ENCODE results near the gene NOTUM. TPM values are rescaled to one million over a fixed set of nuclear protein-coding genes. Genes with fewer than 3 reads are reported as not detected.
"Not testable (repeated sequence)": the region's sequence is repeated elsewhere in the genome, so short reads cannot be mapped to it uniquely, and the experiment has no call there.

Gene NOTUM
- total RNA-seq, 1 experiment from 2014 or later, result not detected

GRCh38 chr17:81954131-81955057 is 6.6 kb downstream of the NOTUM start:
- no peak overlapping the region for H3K4me3 Mint-ChIP-seq (ENCODE audit: low read depth, unreplicated experiment)
- CTCF ChIA-PET, result interaction anchor here (0.6 to 1.2 kb wide), 4 partner anchors 9 to 602 kb away, joined by 3 to 5 read pairs (median 3); partner anchors contain the start of genes CENPX and LRRC45
- intact Hi-C loops (cut with micrococcal nuclease; ENCODE audit: unreplicated experiment), result loop anchor here (2.0 kb wide), 1 partner anchor 68 kb away; the partner anchor contains the start of genes CENPX and LRRC45
- no peaks in the 10 kb centered on the region for H3K4me1 Mint-ChIP-seq (ENCODE audit: low read depth, unreplicated experiment)
- TF ChIP-seq CTCF (IDR thresholded peaks at IDR 0.05; ENCODE audit: unreplicated experiment), result no peak
- H3K9me3 Mint-ChIP-seq (ENCODE audit: low read depth, unreplicated experiment), result no peaks in the 10 kb centered on the region
- no peaks in the 10 kb centered on the region for H3K36me3 Mint-ChIP-seq (ENCODE audit: insufficient read depth, unreplicated experiment)
- no peak for DNase-seq
- no peak overlapping the region for H3K27ac Mint-ChIP-seq (ENCODE audit: unreplicated experiment)
- no TSS peak for BruUV-seq (replicated peaks)
- H3K27me3 Mint-ChIP-seq (ENCODE audit: unreplicated experiment), result peaks cover 50% of the 10 kb centered on the region

GRCh38 chr17:81953443-81953842 is 7.5 kb downstream of the NOTUM start:
- H3K9me3 Mint-ChIP-seq (ENCODE audit: low read depth, unreplicated experiment); H3K27ac Mint-ChIP-seq (ENCODE audit: unreplicated experiment); H3K36me3 Mint-ChIP-seq (ENCODE audit: insufficient read depth, unreplicated experiment); H3K4me3 Mint-ChIP-seq (ENCODE audit: low read depth, unreplicated experiment); DNase-seq; intact Hi-C loops (cut with micrococcal nuclease; ENCODE audit: unreplicated experiment); BruUV-seq (replicated peaks); H3K4me1 Mint-ChIP-seq (ENCODE audit: low read depth, unreplicated experiment): not testable (repeated sequence)
- CTCF ChIA-PET, result interaction anchor here (0.7 kb wide), 1 partner anchor 601 kb away, joined by 3 read pairs; no protein-coding TSS in a partner anchor
- H3K27me3 Mint-ChIP-seq (ENCODE audit: unreplicated experiment), result peaks cover 40% of the 10 kb centered on the region

- no peak for TF ChIP-seq CTCF (IDR thresholded peaks at IDR 0.05; ENCODE audit: unreplicated experiment)
- BruUV-seq (replicated peaks), result no TSS peak
- intact Hi-C loops (cut with micrococcal nuclease; ENCODE audit: unreplicated experiment), result no loop called here
- no peaks in the 10 kb centered on the region for H3K4me1 Mint-ChIP-seq (ENCODE audit: low read depth, unreplicated experiment)
- no peaks in the 10 kb centered on the region for H3K9me3 Mint-ChIP-seq (ENCODE audit: low read depth, unreplicated experiment)
- H3K4me3 Mint-ChIP-seq (ENCODE audit: low read depth, unreplicated experiment), result no peak overlapping the region
- peaks cover 34% of the 10 kb centered on the region for H3K27me3 Mint-ChIP-seq (ENCODE audit: unreplicated experiment)
- H3K27ac Mint-ChIP-seq (ENCODE audit: unreplicated experiment), result no peak overlapping the region
- no peak for DNase-seq
- CTCF ChIA-PET, result no interaction called here
- no peaks in the 10 kb centered on the region for H3K36me3 Mint-ChIP-seq (ENCODE audit: insufficient read depth, unreplicated experiment)
Measured at GRCh38 chr17:81952792-81953228, 8.2 kb downstream of the NOTUM start.

DNA sequence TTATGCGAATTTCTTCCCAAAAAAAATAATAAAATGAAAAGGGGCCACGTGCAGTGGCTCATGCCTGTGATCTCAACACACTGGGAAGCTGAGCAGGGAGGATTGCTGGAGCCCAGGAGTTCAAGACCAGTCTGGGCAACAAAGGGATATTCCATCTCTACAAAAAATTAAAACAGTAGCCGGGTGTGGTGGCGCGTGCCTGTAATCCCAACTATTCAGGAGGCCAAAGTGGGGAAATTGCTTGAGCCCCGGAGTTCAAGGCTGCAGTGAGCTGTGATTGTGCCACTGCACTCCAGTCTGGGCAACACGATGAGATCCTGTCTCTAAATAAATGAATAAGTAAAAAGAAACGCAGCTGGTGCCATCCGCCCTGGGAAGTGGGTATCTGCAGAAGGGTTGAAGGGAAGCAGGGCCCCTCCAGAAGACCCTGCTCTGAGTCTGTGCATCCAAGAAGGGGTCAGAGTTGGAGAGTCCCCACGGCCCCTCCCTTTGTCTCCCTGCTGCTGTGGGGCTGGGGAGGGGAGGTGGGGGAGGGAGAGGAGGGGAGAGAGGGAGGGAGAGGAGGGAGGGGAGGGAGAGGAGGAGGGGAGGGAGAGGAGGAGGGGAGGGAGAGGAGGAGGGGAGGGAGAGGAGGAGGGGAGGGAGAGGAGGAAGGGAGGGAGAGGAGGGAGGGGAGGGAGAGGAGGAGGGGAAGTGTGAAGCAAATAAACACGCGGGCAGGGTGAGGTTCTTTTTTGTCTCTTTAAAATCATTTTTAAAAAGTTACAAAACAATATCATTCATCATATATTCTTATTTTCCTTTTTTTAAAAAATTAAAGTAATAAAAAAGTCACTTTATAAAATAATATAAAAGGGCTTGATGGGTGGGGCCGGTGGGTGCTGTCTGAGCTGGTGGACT is 9.0 kb downstream of the NOTUM start:
- no peak for TF ChIP-seq CTCF (IDR thresholded peaks at IDR 0.05; ENCODE audit: unreplicated experiment)
- Mint-ChIP-seq H3K27ac (ENCODE audit: unreplicated experiment) (no peak overlapping the region), H3K4me3 (ENCODE audit: low read depth, unreplicated experiment) (no peak overlapping the region), H3K36me3 (ENCODE audit: insufficient read depth, unreplicated experiment) (no peaks in the 10 kb centered on the region), H3K27me3 (ENCODE audit: unreplicated experiment) (peaks cover 26% of the 10 kb centered on the region), H3K4me1 (ENCODE audit: low read depth, unreplicated experiment) (no peaks in the 10 kb centered on the region), H3K9me3 (ENCODE audit: low read depth, unreplicated experiment) (no peaks in the 10 kb centered on the region)
- BruUV-seq (replicated peaks), result no TSS peak
- intact Hi-C loops (cut with micrococcal nuclease; ENCODE audit: unreplicated experiment), result no loop called here
- CTCF ChIA-PET, result no interaction called here
- DNase-seq, result no peak
